MM.1S (cell line): Measurements from ENCODE around the gene EIF2S2.
"Not testable (repeated sequence)": the region's sequence is repeated elsewhere in the genome, so short reads cannot be mapped to it uniquely, and the experiment has no call there.

Experiments
- DNase-seq: peaks from one replicate; pipeline ENCODE4 v3.0.0-alpha.2; 2015
- H2AFZ ChIP-seq: fragments of 300-600 bp; sonication (generic); 2 replicates; pipeline ENCODE4 v1.6.0; 2016; ENCODE audit warnings: antibody characterized with exemption, low read length
- H3F3A ChIP-seq: fragments of 300-600 bp; sonication (generic); 2 replicates; pipeline ENCODE4 v1.6.1; 2016; ENCODE audit warnings: mild to moderate bottlenecking, antibody characterized with exemption, low read length, moderate library complexity, mixed read lengths; ENCODE audit not compliant: insufficient read depth
- H3K27ac ChIP-seq: fragments of 300-600 bp; sonication (generic); 2 replicates; pipeline ENCODE4 v1.5.1; 2016; ENCODE audit warnings: mild to moderate bottlenecking, low read length
- H3K27me3 ChIP-seq: fragments of 300-600 bp; sonication (generic); replicated peaks from 2 replicates; pipeline ENCODE4 v1.6.0; 2016; ENCODE audit warnings: low read length; ENCODE audit not compliant: insufficient read depth
- H3K36me3 ChIP-seq: fragments of 300-600 bp; sonication (generic); replicated peaks from 2 replicates; pipeline ENCODE4 v1.6.1; 2016; ENCODE audit warnings: mild to moderate bottlenecking, low read length, mixed read lengths; ENCODE audit not compliant: insufficient read depth
- H3K4me1 ChIP-seq: fragments of 300-600 bp; sonication (generic); 2 replicates; pipeline ENCODE4 v1.6.1; 2016; ENCODE audit warnings: low read length, mixed read lengths
- H3K4me2 ChIP-seq: fragments of 300-600 bp; sonication (generic); 2 replicates; pipeline ENCODE4 v1.6.0; 2016; ENCODE audit warnings: low read depth, low read length
- H3K4me3 ChIP-seq: fragments of 300-600 bp; sonication (generic); 2 replicates; pipeline ENCODE4 v1.5.1; 2016; ENCODE audit warnings: low read length, mixed read lengths
- H3K79me2 ChIP-seq: fragments of 300-600 bp; sonication (generic); 2 replicates; pipeline ENCODE4 v1.6.1; 2016; ENCODE audit warnings: mixed run types, low read length, mixed read lengths
- H3K9ac ChIP-seq: fragments of 300-600 bp; sonication (generic); 2 replicates; pipeline ENCODE4 v1.6.1; 2016; ENCODE audit warnings: low read length, mixed read lengths
- H3K9me2 ChIP-seq: fragments of 300-600 bp; sonication (generic); replicated peaks from 2 replicates; pipeline ENCODE4 v1.6.1; 2016; ENCODE audit warnings: mild to moderate bottlenecking, low read length, mixed read lengths; ENCODE audit not compliant: insufficient read depth
- H3K9me3 ChIP-seq: fragments of 300-600 bp; sonication (generic); replicated peaks from 2 replicates; pipeline ENCODE4 v1.6.1; 2016; ENCODE audit warnings: mild to moderate bottlenecking, low read length, mixed read lengths; ENCODE audit not compliant: insufficient read depth
- H4K20me1 ChIP-seq: fragments of 300-600 bp; sonication (generic); 2 replicates; pipeline ENCODE4 v1.6.1; 2016; ENCODE audit warnings: mild to moderate bottlenecking, low read length, moderate library complexity, mixed read lengths; ENCODE audit not compliant: insufficient read depth
- CTCF ChIP-seq: fragments of 300-600 bp; sonication (generic); IDR thresholded peaks from 2 replicates; pipeline ENCODE4 v1.5.1; 2016; ENCODE audit warnings: antibody characterized with exemption, low read length, mixed read lengths
- EZH2 ChIP-seq: fragments of 300-600 bp; sonication (generic); optimal IDR thresholded peaks from 2 replicates; pipeline ENCODE3; 2017; ENCODE audit warnings: low read depth, mild to moderate bottlenecking, antibody characterized with exemption, low read length, mixed read lengths
- EZH2phosphoT487 ChIP-seq: fragments of 300-600 bp; sonication (generic); IDR thresholded peaks from 2 replicates; pipeline ENCODE4 v1.6.1; 2018; ENCODE audit warnings: antibody characterized with exemption, low read length

Gene EIF2S2

GRCh38 chr20:34141293-34141692 is 29.2 kb upstream of the EIF2S2 start:
- Histone ChIP-seq H3K9ac (no peak overlapping the region), H3K4me2 (no peak overlapping the region), H2AFZ (no peak overlapping the region), H3K4me1 (no peaks in the 10 kb centered on the region), H3K27ac (no peak overlapping the region), H3K9me3 (no peaks in the 10 kb centered on the region), H3K9me2 (no peaks in the 10 kb centered on the region), H3K36me3 (no peaks in the 10 kb centered on the region), H3K4me3 (no peak overlapping the region), H4K20me1 (no peaks in the 10 kb centered on the region), H3K27me3 (no peaks in the 10 kb centered on the region), H3K79me2 (no peaks in the 10 kb centered on the region), H3F3A (no peaks in the 10 kb centered on the region)
- DNase-seq = no peak
- TF ChIP-seq EZH2 = no peak
- TF ChIP-seq CTCF = no peak
- no peak for TF ChIP-seq EZH2phosphoT487

- H2AFZ ChIP-seq, H3K36me3 ChIP-seq, DNase-seq: not testable (repeated sequence)
Measured at GRCh38 chr20:34135525-34136275, 23.7 kb upstream of the EIF2S2 start.

GRCh38 chr20:34133365-34133860 is 21.4 kb upstream of the EIF2S2 start:
- H3K9ac ChIP-seq, H4K20me1 ChIP-seq, H3K4me1 ChIP-seq, H3K36me3 ChIP-seq, H3K27ac ChIP-seq, H3K9me2 ChIP-seq, H3K4me3 ChIP-seq, DNase-seq, H2AFZ ChIP-seq, H3K9me3 ChIP-seq, H3K4me2 ChIP-seq, H3K27me3 ChIP-seq, H3F3A ChIP-seq, H3K79me2 ChIP-seq: not testable (repeated sequence)

More at GRCh38 chr20:34135525-34136275, 23.7 kb upstream of the EIF2S2 start:
- not testable (repeated sequence) for H3K4me3 ChIP-seq, H3K27me3 ChIP-seq, H3F3A ChIP-seq, H3K79me2 ChIP-seq, H3K27ac ChIP-seq, H3K9me2 ChIP-seq, H4K20me1 ChIP-seq, H3K9ac ChIP-seq, H3K4me2 ChIP-seq, H3K4me1 ChIP-seq, H3K9me3 ChIP-seq

GRCh38 chr20:34132943-34133342 is 20.9 kb upstream of the EIF2S2 start:
- H3F3A ChIP-seq, H3K4me3 ChIP-seq, H3K4me1 ChIP-seq, H2AFZ ChIP-seq, H3K9ac ChIP-seq, H3K9me3 ChIP-seq, DNase-seq, H3K27ac ChIP-seq, H4K20me1 ChIP-seq, H3K27me3 ChIP-seq, H3K36me3 ChIP-seq, H3K9me2 ChIP-seq, H3K4me2 ChIP-seq, H3K79me2 ChIP-seq: not testable (repeated sequence)

- not testable (repeated sequence) for H3K4me1 ChIP-seq, H3K27me3 ChIP-seq, H3K27ac ChIP-seq, H3K4me2 ChIP-seq, H3K9ac ChIP-seq, H2AFZ ChIP-seq, H3K9me2 ChIP-seq, H4K20me1 ChIP-seq, H3F3A ChIP-seq, H3K4me3 ChIP-seq, H3K79me2 ChIP-seq, DNase-seq, H3K36me3 ChIP-seq, H3K9me3 ChIP-seq
Measured at GRCh38 chr20:34132491-34132890, 20.4 kb upstream of the EIF2S2 start.
